ENCODE results near the gene LRRC14B. TPM values are rescaled to one million over a fixed set of nuclear protein-coding genes. Genes with fewer than 3 reads are reported as not detected.

The LRRC14B gene
- total and polyA plus RNA-seq, 4 donors: 0.09 TPM; not detected in 3

- no peak for DNase-seq (ENCODE audit: low spot score)
- TF ChIP-seq TAF1 (conservative IDR thresholded peaks at IDR 0.05) (no peak), HNF4A (conservative IDR thresholded peaks at IDR 0.05) (no peak), RAD21 (IDR thresholded peaks at IDR 0.05) (no peak), MAX (IDR thresholded peaks at IDR 0.05) (no peak), CTCF (IDR thresholded peaks at IDR 0.05; ENCODE audit: low read depth, low read length, missing input control) (no peak), REST (IDR thresholded peaks at IDR 0.05) (no peak), EGR1 (IDR thresholded peaks at IDR 0.05; ENCODE audit: low read depth in 2 of 2) (no peak), ATF3 (IDR thresholded peaks at IDR 0.05) (no peak), FOXA1 (IDR thresholded peaks at IDR 0.05) (no peak), SP1 (IDR thresholded peaks at IDR 0.05) (no peak), JUND (IDR thresholded peaks at IDR 0.05) (no peak), GABPA (IDR thresholded peaks at IDR 0.05 in 1 of 2, conservative IDR thresholded peaks at IDR 0.05 in 1 of 2) (no peak)
- Histone ChIP-seq H3K9me3 (ENCODE audit: control insufficient read depth in 4 of 4, low read length in 3 of 4) (no peaks in the 10 kb centered on the region), H3K27ac (ENCODE audit: low read depth in 1 of 2, low read length in 2 of 2) (no peak overlapping the region), H3K9ac (ENCODE audit: low read depth in 1 of 2, low read length in 2 of 2) (no peak overlapping the region), H3K4me3 (ENCODE audit: low read depth in 1 of 3, low read length in 3 of 3) (no peak overlapping the region), H3K36me3 (ENCODE audit: control insufficient read depth in 4 of 4, insufficient read depth in 3 of 4, low read depth in 1 of 4, low read length in 3 of 4) (peaks cover 0 to 30% (median 11%) of the 10 kb centered on the region in 4 donors), H3K4me1 (ENCODE audit: control insufficient read depth in 4 of 4, insufficient read depth in 4 of 4, low read length in 3 of 4) (no peaks in the 10 kb centered on the region), H3K27me3 (ENCODE audit: control insufficient read depth in 4 of 4, insufficient read depth in 4 of 4, low read length in 3 of 4) (no peaks in the 10 kb centered on the region)
Observed at GRCh38 chr5:204462-204861, 13.2 kb downstream of the LRRC14B start.

- TF ChIP-seq JUND (IDR thresholded peaks at IDR 0.05): no peak
- H3K27me3 ChIP-seq (ENCODE audit: control insufficient read depth in 4 of 4, insufficient read depth in 4 of 4, low read length in 3 of 4): no peaks in the 10 kb centered on the region
- 98% methylated on average over 30 of the region's 30 CpGs for WGBS
- no peaks in the 10 kb centered on the region for H3K9me3 ChIP-seq (ENCODE audit: control insufficient read depth in 4 of 4, low read length in 3 of 4)
- H3K4me1 ChIP-seq (ENCODE audit: control insufficient read depth in 4 of 4, insufficient read depth in 4 of 4, low read length in 3 of 4): no peaks in the 10 kb centered on the region
- H3K9ac ChIP-seq (ENCODE audit: low read depth in 1 of 2, low read length in 2 of 2): no peak overlapping the region
- peaks cover 0 to 30% (median 11%) of the 10 kb centered on the region in 4 donors for H3K36me3 ChIP-seq (ENCODE audit: control insufficient read depth in 4 of 4, insufficient read depth in 3 of 4, low read depth in 1 of 4, low read length in 3 of 4)
- no peak overlapping the region for H3K27ac ChIP-seq (ENCODE audit: low read depth in 1 of 2, low read length in 2 of 2)
- no peak for DNase-seq (ENCODE audit: low spot score)
- H3K4me3 ChIP-seq (ENCODE audit: low read depth in 1 of 3, low read length in 3 of 3): no peak overlapping the region
Observed at GRCh38 chr5:204966-205670, 13.8 kb downstream of the LRRC14B start.

All from liver (tissue), 9 donors.